Ovary (tissue), 3 donors: Measurements from ENCODE around the gene NDC1.

Experiments used
- EP300 ChIP-seq: sonication (generic); formaldehyde crosslinking; IDR thresholded peaks from one replicate; pipeline ENCODE4 v1.6.1; 2017; ENCODE audit warnings: antibody characterized with exemption
- POLR2A ChIP-seq: fragments of 450-650 bp; IDR thresholded peaks from one replicate; pipeline ENCODE4 v1.6.1; 2017; ENCODE audit warnings: antibody characterized with exemption, mild to moderate bottlenecking, moderate library complexity
- TF ChIP-seq, protein P1 (sequence below), 3 donors: fragments of 450-650 bp in 2 of 3; fragments of 200-600 bp in 1 of 3; IDR thresholded peaks; one replicate each; pipeline versions ENCODE4 v1.5.1 to v1.8.0; 2016 to 2022; ENCODE audit warnings: antibody characterized with exemption in 3 of 3, mild to moderate bottlenecking in 1 of 3
- donor health status: DM: no; HTN: no; CAD: no.

DNA sequence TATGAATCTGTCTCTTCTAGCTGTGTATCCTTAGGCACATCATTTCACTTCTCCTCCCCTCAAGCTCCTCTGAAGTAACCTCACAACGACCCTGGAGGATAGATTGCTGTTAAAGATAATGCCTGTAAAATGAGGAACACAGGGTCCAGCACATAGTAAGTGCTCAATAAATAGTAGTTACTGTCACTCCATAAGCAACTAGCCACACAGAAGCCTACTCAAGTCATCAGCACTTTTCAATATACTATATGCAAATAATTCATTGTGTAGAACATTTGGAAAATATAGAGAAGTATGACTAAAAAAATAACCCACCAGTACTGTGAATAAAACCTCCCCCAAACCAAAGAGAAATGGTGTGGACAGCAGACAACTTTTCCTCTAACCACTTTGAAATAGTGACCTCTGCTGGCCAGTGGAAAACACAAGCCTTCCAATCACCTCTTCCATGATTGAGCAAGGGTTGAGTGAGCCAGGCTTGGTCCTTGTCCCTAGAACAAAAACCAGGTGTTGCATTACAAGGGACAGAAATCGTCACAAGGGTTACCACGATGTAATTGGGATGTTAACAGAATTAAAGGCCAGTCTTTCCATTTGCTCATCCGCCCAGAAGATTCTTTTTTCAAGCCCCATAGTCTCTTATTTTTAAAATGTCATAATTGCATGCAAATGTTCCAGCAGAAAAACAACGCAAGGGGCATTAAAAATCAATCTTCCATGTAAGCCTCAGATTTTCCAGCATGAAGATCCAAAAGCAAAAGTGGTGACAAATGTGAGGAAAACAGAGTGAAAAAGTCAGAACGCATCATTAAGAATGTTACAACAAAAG is 83.4 kb downstream of the NDC1 start:
- TF ChIP-seq, protein P1, sequence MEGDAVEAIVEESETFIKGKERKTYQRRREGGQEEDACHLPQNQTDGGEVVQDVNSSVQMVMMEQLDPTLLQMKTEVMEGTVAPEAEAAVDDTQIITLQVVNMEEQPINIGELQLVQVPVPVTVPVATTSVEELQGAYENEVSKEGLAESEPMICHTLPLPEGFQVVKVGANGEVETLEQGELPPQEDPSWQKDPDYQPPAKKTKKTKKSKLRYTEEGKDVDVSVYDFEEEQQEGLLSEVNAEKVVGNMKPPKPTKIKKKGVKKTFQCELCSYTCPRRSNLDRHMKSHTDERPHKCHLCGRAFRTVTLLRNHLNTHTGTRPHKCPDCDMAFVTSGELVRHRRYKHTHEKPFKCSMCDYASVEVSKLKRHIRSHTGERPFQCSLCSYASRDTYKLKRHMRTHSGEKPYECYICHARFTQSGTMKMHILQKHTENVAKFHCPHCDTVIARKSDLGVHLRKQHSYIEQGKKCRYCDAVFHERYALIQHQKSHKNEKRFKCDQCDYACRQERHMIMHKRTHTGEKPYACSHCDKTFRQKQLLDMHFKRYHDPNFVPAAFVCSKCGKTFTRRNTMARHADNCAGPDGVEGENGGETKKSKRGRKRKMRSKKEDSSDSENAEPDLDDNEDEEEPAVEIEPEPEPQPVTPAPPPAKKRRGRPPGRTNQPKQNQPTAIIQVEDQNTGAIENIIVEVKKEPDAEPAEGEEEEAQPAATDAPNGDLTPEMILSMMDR (IDR thresholded peaks at IDR 0.05), result peak in 1 of 3 donors; percentile 20
- no peak for TF ChIP-seq POLR2A
- no peak for TF ChIP-seq EP300
